ENCODE measurements around the gene AUNIP. TPM values are rescaled to one million over a fixed set of nuclear protein-coding genes. Genes with fewer than 3 reads are reported as not detected.
A peak's percentile ranks its signal among the peaks of the same experiment; 100 is the strongest.

Gene AUNIP
- total and polyA plus RNA-seq, 2 donors (not counting 3 experiments of a cell fraction or from before 2014, with no cell fraction given), result 1.8 to 4.5 TPM

DNA sequence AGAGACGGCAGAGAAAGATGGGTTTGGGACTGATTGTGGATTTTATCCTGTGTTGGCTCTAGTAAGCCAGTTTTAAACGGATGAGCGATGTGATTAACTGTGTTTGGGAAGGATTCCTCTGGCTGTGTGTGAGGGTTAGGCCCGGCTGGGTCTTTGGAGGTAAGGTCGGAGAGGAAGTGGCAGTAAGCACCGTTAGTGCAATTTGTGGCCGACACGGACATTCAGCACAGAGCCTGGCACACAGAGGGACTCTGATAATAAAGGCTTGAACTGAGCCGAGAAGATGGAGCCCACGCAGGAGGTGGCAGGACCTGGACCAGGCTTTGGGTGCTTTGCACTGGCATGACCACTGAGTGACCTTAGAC is 38.2 kb downstream of the AUNIP start:
- TF ChIP-seq GATA2 (IDR thresholded peaks at IDR 0.05; ENCODE audit: insufficient read depth, insufficient read length, low read depth, low read length) (no peak), POLR2A (IDR thresholded peaks at IDR 0.05; ENCODE audit: low read depth, low read length) (no peak), POLR2AphosphoS5 (IDR thresholded peaks at IDR 0.05; ENCODE audit: insufficient read depth, low read depth, low read length) (no peak), EZH2 (IDR thresholded peaks at IDR 0.05; ENCODE audit: borderline replicate concordance, low read depth, low read length, severe bottlenecking) (no peak), FOS (IDR thresholded peaks at IDR 0.05; ENCODE audit: borderline replicate concordance, insufficient read depth, low read length) (no peak), MYC (IDR thresholded peaks at IDR 0.05; ENCODE audit: low read depth, low read length) (no peak), JUN (IDR thresholded peaks at IDR 0.05; ENCODE audit: borderline replicate concordance, insufficient read depth, insufficient read length, low read depth) (no peak)
- TF ChIP-seq, protein P1, sequence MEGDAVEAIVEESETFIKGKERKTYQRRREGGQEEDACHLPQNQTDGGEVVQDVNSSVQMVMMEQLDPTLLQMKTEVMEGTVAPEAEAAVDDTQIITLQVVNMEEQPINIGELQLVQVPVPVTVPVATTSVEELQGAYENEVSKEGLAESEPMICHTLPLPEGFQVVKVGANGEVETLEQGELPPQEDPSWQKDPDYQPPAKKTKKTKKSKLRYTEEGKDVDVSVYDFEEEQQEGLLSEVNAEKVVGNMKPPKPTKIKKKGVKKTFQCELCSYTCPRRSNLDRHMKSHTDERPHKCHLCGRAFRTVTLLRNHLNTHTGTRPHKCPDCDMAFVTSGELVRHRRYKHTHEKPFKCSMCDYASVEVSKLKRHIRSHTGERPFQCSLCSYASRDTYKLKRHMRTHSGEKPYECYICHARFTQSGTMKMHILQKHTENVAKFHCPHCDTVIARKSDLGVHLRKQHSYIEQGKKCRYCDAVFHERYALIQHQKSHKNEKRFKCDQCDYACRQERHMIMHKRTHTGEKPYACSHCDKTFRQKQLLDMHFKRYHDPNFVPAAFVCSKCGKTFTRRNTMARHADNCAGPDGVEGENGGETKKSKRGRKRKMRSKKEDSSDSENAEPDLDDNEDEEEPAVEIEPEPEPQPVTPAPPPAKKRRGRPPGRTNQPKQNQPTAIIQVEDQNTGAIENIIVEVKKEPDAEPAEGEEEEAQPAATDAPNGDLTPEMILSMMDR (IDR thresholded peaks at IDR 0.05; ENCODE audit: extremely low read depth in 1 of 2, insufficient read depth in 1 of 2, low read depth in 1 of 2, low read length in 2 of 2), result no peak
- TF ChIP-seq, protein P2, sequence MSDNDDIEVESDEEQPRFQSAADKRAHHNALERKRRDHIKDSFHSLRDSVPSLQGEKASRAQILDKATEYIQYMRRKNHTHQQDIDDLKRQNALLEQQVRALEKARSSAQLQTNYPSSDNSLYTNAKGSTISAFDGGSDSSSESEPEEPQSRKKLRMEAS (IDR thresholded peaks at IDR 0.05; ENCODE audit: insufficient read depth, insufficient read length), result no peak
- Histone ChIP-seq H3K9me3 (replicated peaks; ENCODE audit: control insufficient read depth, insufficient read depth, low read length) (no peaks in the 10 kb centered on the region), H3K27ac (ENCODE audit: insufficient read depth, low read depth, low read length) (no peak overlapping the region), H3K4me3 (replicated peaks in 1 of 3; ENCODE audit: insufficient read depth in 1 of 3, low read depth in 1 of 3, low read length in 3 of 3) (peak overlapping the region in 2 of 3 experiments; percentile 74 to 77), H4K20me1 (replicated peaks; ENCODE audit: control insufficient read depth, extremely low read depth, insufficient read depth, low read length) (no peaks in the 10 kb centered on the region), H3K79me2 (ENCODE audit: control insufficient read depth, insufficient read depth, low read length) (peaks cover 9% of the 10 kb centered on the region), H3K4me1 (ENCODE audit: control insufficient read depth, extremely low read depth, insufficient read depth, low read length) (peaks cover 14% of the 10 kb centered on the region), H3K27me3 (ENCODE audit: control insufficient read depth in 2 of 2, insufficient read depth in 2 of 2, low read length in 2 of 2) (no peaks in the 10 kb centered on the region), H3K36me3 (ENCODE audit: control insufficient read depth in 2 of 2, extremely low read depth in 1 of 2, insufficient read depth in 2 of 2, low read length in 2 of 2) (peaks cover 0 to 6% of the 10 kb centered on the region in 2 experiments), H3K4me2 (ENCODE audit: insufficient read depth, low read length) (peak overlapping the region; percentile 38), H3K9me1 (replicated peaks; ENCODE audit: control insufficient read depth, extremely low read depth, insufficient read depth, low read length) (no peaks in the 10 kb centered on the region), H3K9ac (replicated peaks; ENCODE audit: extremely low read depth, insufficient read depth, low read length) (peak overlapping the region; percentile 82), H2AFZ (ENCODE audit: low read depth, low read length) (no peak overlapping the region)
- DNase-seq (ENCODE audit: low read depth, low spot score), result no peak
- no peak for FAIRE-seq
- intact Hi-C loops (cut with micrococcal nuclease), result no loop called here
- ChIA-PET POLR2A (no interaction called here), CTCF (no interaction called here)
- dilution Hi-C loops (cut with MboI; ENCODE audit: extremely low pct_ligation_motif_present, low sequenced_read_pairs), result no loop called here
- BruUV-seq (replicated peaks), result no TSS peak
